ENCODE results near the gene FAT4.

The FAT4 gene

DNA sequence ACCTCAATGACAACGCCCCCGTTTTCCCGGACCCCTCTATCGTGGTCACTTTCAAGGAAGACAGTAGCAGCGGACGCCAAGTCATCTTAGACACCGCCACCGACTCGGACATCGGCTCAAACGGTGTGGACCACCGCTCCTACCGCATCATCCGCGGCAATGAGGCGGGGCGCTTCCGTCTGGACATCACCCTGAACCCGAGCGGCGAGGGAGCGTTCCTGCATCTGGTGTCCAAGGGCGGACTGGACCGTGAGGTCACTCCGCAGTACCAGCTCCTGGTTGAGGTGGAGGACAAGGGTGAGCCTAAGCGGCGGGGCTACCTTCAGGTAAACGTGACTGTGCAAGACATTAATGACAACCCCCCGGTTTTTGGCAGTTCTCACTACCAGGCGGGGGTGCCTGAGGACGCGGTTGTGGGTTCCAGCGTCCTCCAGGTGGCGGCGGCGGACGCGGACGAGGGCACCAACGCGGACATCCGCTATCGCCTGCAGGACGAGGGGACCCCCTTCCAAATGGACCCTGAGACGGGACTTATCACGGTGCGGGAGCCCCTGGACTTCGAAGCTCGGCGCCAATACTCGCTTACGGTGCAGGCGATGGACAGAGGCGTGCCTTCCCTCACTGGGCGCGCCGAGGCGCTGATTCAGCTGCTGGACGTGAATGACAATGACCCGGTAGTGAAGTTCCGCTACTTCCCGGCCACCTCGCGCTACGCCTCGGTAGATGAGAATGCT is 2.2 kb downstream of the FAT4 start (continued):
- TF ChIP-seq, protein P1, sequence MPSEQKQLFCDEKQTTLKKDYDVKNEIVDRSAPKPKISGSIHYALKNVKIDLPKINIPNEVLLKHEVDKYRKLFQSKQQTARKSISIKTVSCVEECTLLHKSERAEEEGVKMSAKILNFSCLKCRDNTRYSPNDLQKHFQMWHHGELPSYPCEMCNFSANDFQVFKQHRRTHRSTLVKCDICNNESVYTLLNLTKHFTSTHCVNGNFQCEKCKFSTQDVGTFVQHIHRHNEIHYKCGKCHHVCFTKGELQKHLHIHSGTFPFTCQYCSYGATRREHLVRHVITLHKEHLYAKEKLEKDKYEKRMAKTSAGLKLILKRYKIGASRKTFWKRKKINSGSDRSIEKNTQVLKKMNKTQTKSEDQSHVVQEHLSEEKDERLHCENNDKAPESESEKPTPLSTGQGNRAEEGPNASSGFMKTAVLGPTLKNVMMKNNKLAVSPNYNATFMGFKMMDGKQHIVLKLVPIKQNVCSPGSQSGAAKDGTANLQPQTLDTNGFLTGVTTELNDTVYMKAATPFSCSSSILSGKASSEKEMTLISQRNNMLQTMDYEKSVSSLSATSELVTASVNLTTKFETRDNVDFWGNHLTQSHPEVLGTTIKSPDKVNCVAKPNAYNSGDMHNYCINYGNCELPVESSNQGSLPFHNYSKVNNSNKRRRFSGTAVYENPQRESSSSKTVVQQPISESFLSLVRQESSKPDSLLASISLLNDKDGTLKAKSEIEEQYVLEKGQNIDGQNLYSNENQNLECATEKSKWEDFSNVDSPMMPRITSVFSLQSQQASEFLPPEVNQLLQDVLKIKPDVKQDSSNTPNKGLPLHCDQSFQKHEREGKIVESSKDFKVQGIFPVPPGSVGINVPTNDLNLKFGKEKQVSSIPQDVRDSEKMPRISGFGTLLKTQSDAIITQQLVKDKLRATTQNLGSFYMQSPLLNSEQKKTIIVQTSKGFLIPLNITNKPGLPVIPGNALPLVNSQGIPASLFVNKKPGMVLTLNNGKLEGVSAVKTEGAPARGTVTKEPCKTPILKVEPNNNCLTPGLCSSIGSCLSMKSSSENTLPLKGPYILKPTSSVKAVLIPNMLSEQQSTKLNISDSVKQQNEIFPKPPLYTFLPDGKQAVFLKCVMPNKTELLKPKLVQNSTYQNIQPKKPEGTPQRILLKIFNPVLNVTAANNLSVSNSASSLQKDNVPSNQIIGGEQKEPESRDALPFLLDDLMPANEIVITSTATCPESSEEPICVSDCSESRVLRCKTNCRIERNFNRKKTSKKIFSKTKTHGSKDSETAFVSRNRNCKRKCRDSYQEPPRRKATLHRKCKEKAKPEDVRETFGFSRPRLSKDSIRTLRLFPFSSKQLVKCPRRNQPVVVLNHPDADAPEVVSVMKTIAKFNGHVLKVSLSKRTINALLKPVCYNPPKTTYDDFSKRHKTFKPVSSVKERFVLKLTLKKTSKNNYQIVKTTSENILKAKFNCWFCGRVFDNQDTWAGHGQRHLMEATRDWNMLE (tag by site-specific recombination; conservative IDR thresholded peaks at IDR 0.05; ENCODE audit: low read depth): peak; percentile 77
- TF ChIP-seq ZBTB8A (tag by site-specific recombination; IDR thresholded peaks at IDR 0.05): peak; percentile 16; the same call in 1 of the 2 replicates
- TF ChIP-seq ZNF777 (tag by site-specific recombination; IDR thresholded peaks at IDR 0.05; ENCODE audit: borderline replicate concordance): peak; percentile 22; the same call in 1 of the 2 replicates

DNA sequence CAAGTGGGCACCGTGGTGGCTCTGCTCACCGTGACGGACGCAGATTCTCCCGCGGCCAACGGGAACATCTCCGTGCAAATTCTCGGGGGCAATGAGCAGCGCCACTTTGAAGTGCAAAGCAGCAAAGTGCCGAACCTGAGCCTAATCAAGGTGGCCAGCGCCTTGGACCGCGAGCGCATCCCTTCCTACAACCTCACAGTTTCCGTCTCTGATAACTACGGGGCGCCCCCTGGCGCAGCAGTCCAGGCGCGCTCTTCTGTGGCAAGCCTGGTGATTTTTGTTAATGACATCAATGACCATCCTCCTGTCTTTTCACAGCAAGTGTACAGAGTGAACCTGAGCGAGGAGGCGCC is 2.7 kb downstream of the FAT4 start:
- peaks cover 12% of the 10 kb centered on the region for H3K4me1 ChIP-seq (ENCODE audit: control insufficient read depth, insufficient read depth, low read length)
- H3K4me3 ChIP-seq (ENCODE audit: low read depth, low read length): peak overlapping the region; percentile 81
- peak overlapping the region; percentile 40; the same call in 1 of the 2 replicates for H3K27ac ChIP-seq (ENCODE audit: extremely low read depth, low read depth, low read length)
- ChIA-PET CTCF (interaction anchor here (0.6 to 1.1 kb wide), 2 partner anchors 24 to 109 kb away, joined by 3 read pairs; no protein-coding TSS in a partner anchor), POLR2A (no interaction called here)
- H3K36me3 ChIP-seq (ENCODE audit: control insufficient read depth in 2 of 2, insufficient read depth in 1 of 2, low read length in 2 of 2): peaks cover 0 to 17% of the 10 kb centered on the region in 2 experiments; a peak in 1 of 3 replicates
- H3K9me3 ChIP-seq (ENCODE audit: control insufficient read depth, insufficient read depth, low read depth, low read length): no peaks in the 10 kb centered on the region
- TF ChIP-seq, protein P2, sequence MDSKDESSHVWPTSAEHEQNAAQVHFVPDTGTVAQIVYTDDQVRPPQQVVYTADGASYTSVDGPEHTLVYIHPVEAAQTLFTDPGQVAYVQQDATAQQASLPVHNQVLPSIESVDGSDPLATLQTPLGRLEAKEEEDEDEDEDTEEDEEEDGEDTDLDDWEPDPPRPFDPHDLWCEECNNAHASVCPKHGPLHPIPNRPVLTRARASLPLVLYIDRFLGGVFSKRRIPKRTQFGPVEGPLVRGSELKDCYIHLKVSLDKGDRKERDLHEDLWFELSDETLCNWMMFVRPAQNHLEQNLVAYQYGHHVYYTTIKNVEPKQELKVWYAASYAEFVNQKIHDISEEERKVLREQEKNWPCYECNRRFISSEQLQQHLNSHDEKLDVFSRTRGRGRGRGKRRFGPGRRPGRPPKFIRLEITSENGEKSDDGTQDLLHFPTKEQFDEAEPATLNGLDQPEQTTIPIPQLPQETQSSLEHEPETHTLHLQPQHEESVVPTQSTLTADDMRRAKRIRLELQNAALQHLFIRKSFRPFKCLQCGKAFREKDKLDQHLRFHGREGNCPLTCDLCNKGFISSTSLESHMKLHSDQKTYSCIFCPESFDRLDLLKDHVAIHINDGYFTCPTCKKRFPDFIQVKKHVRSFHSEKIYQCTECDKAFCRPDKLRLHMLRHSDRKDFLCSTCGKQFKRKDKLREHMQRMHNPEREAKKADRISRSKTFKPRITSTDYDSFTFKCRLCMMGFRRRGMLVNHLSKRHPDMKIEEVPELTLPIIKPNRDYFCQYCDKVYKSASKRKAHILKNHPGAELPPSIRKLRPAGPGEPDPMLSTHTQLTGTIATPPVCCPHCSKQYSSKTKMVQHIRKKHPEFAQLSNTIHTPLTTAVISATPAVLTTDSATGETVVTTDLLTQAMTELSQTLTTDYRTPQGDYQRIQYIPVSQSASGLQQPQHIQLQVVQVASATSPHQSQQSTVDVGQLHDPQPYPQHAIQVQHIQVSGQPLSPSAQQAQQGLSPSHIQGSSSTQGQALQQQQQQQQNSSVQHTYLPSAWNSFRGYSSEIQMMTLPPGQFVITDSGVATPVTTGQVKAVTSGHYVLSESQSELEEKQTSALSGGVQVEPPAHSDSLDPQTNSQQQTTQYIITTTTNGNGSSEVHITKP (tag by site-specific recombination; IDR thresholded peaks at IDR 0.05): no peak
- TF ChIP-seq ZXDB (tag by site-specific recombination; IDR thresholded peaks at IDR 0.05) (peak; percentile 40), ZNF394 (tag by site-specific recombination; IDR thresholded peaks at IDR 0.05; ENCODE audit: borderline replicate concordance) (peak; percentile 60; the same call in 1 of the 2 replicates), ZNF140 (tag by site-specific recombination; IDR thresholded peaks at IDR 0.05) (no peak), GFI1B (tag by site-specific recombination; IDR thresholded peaks at IDR 0.05) (no peak), ZNF335 (tag by site-specific recombination; conservative IDR thresholded peaks at IDR 0.05) (peak; percentile 10), ZNF596 (tag by site-specific recombination; IDR thresholded peaks at IDR 0.05) (no peak), ZNF600 (tag by site-specific recombination; IDR thresholded peaks at IDR 0.05) (peak; percentile 39; the same call in 1 of the 2 replicates), SP7 (tag by site-specific recombination; IDR thresholded peaks at IDR 0.05) (0 out of 2 replicates have a peak, but pooled peaks have one; percentile 32)
- TF ChIP-seq, protein P3, sequence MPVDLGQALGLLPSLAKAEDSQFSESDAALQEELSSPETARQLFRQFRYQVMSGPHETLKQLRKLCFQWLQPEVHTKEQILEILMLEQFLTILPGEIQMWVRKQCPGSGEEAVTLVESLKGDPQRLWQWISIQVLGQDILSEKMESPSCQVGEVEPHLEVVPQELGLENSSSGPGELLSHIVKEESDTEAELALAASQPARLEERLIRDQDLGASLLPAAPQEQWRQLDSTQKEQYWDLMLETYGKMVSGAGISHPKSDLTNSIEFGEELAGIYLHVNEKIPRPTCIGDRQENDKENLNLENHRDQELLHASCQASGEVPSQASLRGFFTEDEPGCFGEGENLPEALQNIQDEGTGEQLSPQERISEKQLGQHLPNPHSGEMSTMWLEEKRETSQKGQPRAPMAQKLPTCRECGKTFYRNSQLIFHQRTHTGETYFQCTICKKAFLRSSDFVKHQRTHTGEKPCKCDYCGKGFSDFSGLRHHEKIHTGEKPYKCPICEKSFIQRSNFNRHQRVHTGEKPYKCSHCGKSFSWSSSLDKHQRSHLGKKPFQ (tag by site-specific recombination; IDR thresholded peaks at IDR 0.05): no peak
- TF ChIP-seq, protein P4, sequence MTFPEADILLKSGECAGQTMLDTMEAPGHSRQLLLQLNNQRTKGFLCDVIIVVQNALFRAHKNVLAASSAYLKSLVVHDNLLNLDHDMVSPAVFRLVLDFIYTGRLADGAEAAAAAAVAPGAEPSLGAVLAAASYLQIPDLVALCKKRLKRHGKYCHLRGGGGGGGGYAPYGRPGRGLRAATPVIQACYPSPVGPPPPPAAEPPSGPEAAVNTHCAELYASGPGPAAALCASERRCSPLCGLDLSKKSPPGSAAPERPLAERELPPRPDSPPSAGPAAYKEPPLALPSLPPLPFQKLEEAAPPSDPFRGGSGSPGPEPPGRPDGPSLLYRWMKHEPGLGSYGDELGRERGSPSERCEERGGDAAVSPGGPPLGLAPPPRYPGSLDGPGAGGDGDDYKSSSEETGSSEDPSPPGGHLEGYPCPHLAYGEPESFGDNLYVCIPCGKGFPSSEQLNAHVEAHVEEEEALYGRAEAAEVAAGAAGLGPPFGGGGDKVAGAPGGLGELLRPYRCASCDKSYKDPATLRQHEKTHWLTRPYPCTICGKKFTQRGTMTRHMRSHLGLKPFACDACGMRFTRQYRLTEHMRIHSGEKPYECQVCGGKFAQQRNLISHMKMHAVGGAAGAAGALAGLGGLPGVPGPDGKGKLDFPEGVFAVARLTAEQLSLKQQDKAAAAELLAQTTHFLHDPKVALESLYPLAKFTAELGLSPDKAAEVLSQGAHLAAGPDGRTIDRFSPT (tag by site-specific recombination; IDR thresholded peaks at IDR 0.05): 0 out of 2 replicates have a peak, but pooled peaks have one; percentile 11
- TF ChIP-seq, protein P5, sequence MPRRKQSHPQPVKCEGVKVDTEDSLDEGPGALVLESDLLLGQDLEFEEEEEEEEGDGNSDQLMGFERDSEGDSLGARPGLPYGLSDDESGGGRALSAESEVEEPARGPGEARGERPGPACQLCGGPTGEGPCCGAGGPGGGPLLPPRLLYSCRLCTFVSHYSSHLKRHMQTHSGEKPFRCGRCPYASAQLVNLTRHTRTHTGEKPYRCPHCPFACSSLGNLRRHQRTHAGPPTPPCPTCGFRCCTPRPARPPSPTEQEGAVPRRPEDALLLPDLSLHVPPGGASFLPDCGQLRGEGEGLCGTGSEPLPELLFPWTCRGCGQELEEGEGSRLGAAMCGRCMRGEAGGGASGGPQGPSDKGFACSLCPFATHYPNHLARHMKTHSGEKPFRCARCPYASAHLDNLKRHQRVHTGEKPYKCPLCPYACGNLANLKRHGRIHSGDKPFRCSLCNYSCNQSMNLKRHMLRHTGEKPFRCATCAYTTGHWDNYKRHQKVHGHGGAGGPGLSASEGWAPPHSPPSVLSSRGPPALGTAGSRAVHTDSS (tag by site-specific recombination; IDR thresholded peaks at IDR 0.05): no peak
- TF ChIP-seq, protein P6, sequence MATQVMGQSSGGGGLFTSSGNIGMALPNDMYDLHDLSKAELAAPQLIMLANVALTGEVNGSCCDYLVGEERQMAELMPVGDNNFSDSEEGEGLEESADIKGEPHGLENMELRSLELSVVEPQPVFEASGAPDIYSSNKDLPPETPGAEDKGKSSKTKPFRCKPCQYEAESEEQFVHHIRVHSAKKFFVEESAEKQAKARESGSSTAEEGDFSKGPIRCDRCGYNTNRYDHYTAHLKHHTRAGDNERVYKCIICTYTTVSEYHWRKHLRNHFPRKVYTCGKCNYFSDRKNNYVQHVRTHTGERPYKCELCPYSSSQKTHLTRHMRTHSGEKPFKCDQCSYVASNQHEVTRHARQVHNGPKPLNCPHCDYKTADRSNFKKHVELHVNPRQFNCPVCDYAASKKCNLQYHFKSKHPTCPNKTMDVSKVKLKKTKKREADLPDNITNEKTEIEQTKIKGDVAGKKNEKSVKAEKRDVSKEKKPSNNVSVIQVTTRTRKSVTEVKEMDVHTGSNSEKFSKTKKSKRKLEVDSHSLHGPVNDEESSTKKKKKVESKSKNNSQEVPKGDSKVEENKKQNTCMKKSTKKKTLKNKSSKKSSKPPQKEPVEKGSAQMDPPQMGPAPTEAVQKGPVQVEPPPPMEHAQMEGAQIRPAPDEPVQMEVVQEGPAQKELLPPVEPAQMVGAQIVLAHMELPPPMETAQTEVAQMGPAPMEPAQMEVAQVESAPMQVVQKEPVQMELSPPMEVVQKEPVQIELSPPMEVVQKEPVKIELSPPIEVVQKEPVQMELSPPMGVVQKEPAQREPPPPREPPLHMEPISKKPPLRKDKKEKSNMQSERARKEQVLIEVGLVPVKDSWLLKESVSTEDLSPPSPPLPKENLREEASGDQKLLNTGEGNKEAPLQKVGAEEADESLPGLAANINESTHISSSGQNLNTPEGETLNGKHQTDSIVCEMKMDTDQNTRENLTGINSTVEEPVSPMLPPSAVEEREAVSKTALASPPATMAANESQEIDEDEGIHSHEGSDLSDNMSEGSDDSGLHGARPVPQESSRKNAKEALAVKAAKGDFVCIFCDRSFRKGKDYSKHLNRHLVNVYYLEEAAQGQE (tag by site-specific recombination; IDR thresholded peaks at IDR 0.05): no peak

Measured in HEK293 (cell line).